Esophagus (tissue), 2 donors: ENCODE data around the gene NLN. TPM values are rescaled to one million over a fixed set of nuclear protein-coding genes. Genes with fewer than 3 reads are reported as not detected.

Experiments
- H3K27ac ChIP-seq, 2 donors: one replicate each; pipeline ENCODE4 v1.5.1; 2013; ENCODE audit warnings: low read depth in 2 of 2, mild to moderate bottlenecking in 2 of 2, inconsistent platforms in 1 of 2, low read length in 1 of 2, moderate library complexity in 1 of 2
- H3K27me3 ChIP-seq, 2 donors: one replicate each; pipeline ENCODE4 v1.6.1; 2013; ENCODE audit warnings: low read length in 2 of 2, control low read depth in 1 of 2, mild to moderate bottlenecking in 1 of 2; ENCODE audit not compliant: insufficient read depth in 2 of 2, control insufficient read depth in 1 of 2
- H3K36me3 ChIP-seq, 2 donors: one replicate each; pipeline ENCODE4 v1.6.1; 2013; ENCODE audit warnings: low read length in 1 of 2; ENCODE audit not compliant: control insufficient read depth in 2 of 2, insufficient read depth in 2 of 2
- H3K4me1 ChIP-seq, 2 donors: one replicate each; pipeline ENCODE4 v1.6.1; 2013; ENCODE audit warnings: low read length in 1 of 2; ENCODE audit not compliant: control insufficient read depth in 2 of 2, insufficient read depth in 2 of 2
- H3K4me3 ChIP-seq, 2 donors: one replicate each; pipeline ENCODE4 v1.5.1; 2013; ENCODE audit warnings: low read length in 2 of 2, mild to moderate bottlenecking in 2 of 2, low read depth in 1 of 2, moderate library complexity in 1 of 2
- H3K9me3 ChIP-seq, 2 donors: one replicate each; pipeline ENCODE4 v1.6.1; 2013; ENCODE audit warnings: mild to moderate bottlenecking in 2 of 2, low read depth in 1 of 2, low read length in 1 of 2, moderate library complexity in 1 of 2; ENCODE audit not compliant: control insufficient read depth in 2 of 2, insufficient read depth in 1 of 2
- WGBS, 2 donors: extraction: QIAGEN DNeasy Blood & Tissue Kit; methylation state at CpG; one replicate each; pipeline ENCODE4 v1.1.7; 2013; 5-methylcytosine and 5-hydroxymethylcytosine counted together
- polyA plus RNA-seq, 2 donors: library from polyadenylated mRNA; stranded (reverse); fragments of 200-250 nt; gene quantifications; one replicate each; pipeline ENCODE4 v1.2.3, GENCODE V29; 2013
- donor health status: healthy with polysubstance abuse.
- donor health status: Bipolar disorder and iron deficiency.

Gene NLN
- polyA plus RNA-seq, 2 donors, result 2.3 to 6.0 TPM

DNA sequence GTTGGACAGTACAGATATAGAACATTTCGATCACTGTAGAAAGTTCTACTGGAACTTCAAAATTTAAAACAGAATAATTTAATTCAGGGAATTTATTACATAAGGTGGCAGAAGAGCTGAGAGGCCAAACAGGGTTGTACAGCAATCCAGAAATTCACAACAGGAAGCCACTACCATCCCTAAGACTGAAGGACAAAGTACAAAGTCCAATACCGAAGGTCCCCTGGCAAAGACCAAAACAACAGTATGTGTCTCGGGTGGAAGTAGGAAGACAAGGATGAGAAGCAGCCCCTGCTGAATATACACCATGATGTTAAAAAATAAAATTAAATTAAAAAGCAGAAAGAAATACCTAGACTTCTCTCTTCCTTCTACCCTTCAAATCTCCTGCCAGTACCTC lies 20.0 kb upstream of the NLN start:
- Histone ChIP-seq H3K27me3 (no peaks in the 10 kb centered on the region), H3K9me3 (no peaks in the 10 kb centered on the region), H3K4me1 (no peaks in the 10 kb centered on the region), H3K27ac (no peak overlapping the region), H3K36me3 (no peaks in the 10 kb centered on the region), H3K4me3 (no peak overlapping the region)
- 93 to 96% methylated on average over 3 of the region's 3 CpGs for WGBS, 2 donors

DNA sequence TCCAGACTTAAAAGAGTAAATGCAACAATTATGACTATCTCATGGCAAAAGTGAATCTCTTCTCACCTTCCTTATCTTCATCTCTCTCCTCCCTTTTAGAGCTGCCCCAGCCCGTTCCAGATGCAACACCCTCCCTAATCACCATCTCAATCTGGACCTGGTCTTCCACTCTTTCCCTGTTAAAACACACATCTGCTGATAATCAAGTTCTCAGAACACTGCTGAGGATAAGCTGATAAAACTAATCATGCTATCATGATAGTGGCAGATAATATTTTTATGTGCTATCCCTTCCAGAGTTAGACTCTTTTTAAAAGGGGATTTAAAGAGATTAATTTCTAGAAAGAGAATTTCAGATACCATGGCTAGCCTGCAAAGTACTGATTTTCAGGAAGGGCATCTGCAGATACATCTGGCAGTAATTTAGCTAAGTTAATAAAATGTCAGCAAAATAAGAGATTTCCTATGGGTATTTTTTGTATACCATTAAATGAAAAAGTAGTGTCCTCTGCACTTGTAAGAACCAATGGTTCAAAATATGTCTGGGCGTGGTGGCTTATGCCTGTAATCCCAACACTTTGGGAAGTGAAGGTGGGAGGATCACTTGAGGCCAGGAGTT lies 17.3 kb upstream of the NLN start:
- Histone ChIP-seq H3K27me3 (no peaks in the 10 kb centered on the region), H3K27ac (no peak overlapping the region), H3K9me3 (no peaks in the 10 kb centered on the region), H3K36me3 (no peaks in the 10 kb centered on the region), H3K4me1 (no peaks in the 10 kb centered on the region), H3K4me3 (no peak overlapping the region)
- WGBS, 2 donors, result 87 to 89% methylated on average over 2 of the region's 2 CpGs

DNA sequence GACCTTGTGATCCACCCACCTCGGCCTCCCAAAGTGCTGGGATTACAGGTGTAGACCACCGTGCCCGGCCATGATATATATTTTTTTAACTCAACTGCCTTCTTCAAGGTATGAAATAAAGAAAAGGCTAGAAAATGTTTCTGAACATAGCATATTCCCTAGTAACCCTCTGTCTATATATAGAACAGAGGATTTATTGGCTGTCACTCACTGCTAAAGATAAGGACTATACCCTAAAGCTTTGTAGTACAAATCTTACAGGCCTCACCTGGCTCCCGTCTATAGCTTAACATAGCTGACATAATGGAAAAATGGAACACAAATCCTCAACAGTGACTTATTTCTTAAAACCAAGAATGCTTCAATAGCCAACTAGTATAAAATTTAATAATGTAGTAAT lies 14.3 kb upstream of the NLN start:
- no peaks in the 10 kb centered on the region for H3K27me3 ChIP-seq
- 95 to 96% methylated on average over 4 of the region's 4 CpGs for WGBS, 2 donors
- H3K4me1 ChIP-seq, result no peaks in the 10 kb centered on the region
- no peaks in the 10 kb centered on the region for H3K9me3 ChIP-seq
- no peaks in the 10 kb centered on the region for H3K36me3 ChIP-seq
- no peak overlapping the region for H3K4me3 ChIP-seq
- H3K27ac ChIP-seq, result no peak overlapping the region

DNA sequence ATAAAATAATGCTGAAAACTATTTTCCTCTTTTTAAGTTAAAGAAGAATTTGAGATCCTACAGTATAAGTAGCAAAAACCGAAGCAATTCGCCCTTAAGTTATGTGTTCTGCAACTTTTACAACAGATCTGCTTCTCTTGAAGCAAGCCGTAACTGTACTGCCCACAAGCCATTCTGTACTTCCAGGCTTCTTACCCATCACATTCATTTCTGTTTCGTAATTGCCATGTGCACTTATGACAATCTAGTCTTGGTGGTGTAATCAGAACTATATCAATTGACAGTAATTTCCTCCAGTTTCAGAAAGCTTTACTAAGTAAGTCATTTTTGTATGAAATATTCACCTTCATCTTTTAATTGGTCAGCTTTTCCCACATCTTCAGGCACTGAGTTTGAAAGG lies 13.9 kb upstream of the NLN start:
- H3K4me3 ChIP-seq, result no peak overlapping the region
- no peak overlapping the region for H3K27ac ChIP-seq
- WGBS, 2 donors, result 97% methylated on average over 4 of the region's 4 CpGs
- H3K4me1 ChIP-seq, result no peaks in the 10 kb centered on the region
- H3K27me3 ChIP-seq, result no peaks in the 10 kb centered on the region
- H3K9me3 ChIP-seq, result no peaks in the 10 kb centered on the region
- no peaks in the 10 kb centered on the region for H3K36me3 ChIP-seq

DNA sequence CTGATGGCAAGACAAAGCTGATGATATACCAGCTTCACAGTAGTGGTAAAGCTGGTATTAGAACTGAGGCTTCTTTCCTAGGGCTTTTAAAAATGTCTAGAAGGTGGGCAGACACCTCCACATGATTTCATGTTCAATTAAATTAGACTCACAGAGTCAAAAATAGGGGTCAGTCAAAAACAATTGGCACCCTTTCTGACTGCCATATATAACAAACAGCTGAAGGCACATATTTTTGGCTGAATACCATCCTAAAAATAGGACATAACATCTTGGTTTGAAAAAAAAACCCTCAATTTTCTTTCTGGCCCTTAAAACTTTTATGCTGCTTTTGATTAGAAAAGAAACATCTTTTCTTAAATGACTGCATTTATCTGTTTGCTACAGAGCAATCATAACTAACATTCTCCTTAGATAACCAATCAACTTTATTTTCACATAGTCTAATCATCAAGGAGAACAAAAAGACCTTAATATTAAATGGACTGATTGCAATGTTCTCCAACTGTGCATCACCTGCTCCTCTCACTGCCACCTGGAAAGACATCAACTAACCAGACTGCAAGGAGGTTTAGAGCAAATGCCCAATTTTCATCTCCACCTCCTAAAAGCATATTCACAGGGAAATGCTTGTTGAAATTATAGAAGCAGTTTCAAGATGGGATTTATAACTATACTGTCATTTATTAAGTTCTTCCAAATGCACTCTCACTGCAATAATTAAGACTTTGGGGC lies 3.3 kb upstream of the NLN start:
- no peaks in the 10 kb centered on the region for H3K9me3 ChIP-seq
- H3K4me3 ChIP-seq, result no peak overlapping the region
- H3K27ac ChIP-seq, result no peak overlapping the region
- no peaks in the 10 kb centered on the region for H3K27me3 ChIP-seq
- no peaks in the 10 kb centered on the region for H3K4me1 ChIP-seq
- H3K36me3 ChIP-seq, result no peaks in the 10 kb centered on the region

DNA sequence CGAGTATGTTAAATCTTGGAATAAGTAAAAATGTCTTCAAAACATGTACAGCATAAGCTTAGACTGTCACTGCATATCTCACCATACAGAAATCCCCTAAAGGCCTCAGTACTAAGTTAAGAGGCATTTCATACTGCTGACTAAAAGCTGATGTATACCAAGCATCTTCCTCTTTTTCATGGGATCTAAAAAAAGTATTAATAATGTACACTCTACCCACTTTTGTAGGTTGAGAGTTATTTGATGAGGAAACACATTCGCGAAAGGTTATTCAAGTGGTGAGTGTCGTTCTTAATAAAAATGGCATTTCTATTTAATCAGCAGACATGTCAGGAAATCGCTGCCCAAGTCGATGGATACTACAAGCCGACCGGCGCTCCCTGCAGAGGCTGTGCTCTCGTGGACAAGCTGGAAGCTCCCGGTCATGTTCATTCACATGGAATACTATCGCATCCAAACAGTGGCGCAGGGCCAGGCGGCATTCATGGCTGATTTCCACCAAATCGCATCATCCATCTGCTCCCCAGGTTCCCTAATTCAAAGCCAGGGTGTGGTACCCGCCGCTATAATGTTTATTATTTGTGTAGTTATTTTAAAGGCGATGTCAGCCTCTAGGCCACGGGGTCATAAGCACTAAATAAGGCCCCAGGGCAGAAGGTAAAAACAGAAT lies 820 bp upstream of the NLN start:
- no peaks in the 10 kb centered on the region for H3K27me3 ChIP-seq
- no peaks in the 10 kb centered on the region for H3K4me1 ChIP-seq
- peak overlapping the region; percentile 20 to 53 for H3K27ac ChIP-seq
- H3K4me3 ChIP-seq, result peak overlapping the region; percentile 62 to 82
- H3K36me3 ChIP-seq, result no peaks in the 10 kb centered on the region
- WGBS, 2 donors, result 3 to 4% methylated on average over 19 of the region's 19 CpGs
- H3K9me3 ChIP-seq, result no peaks in the 10 kb centered on the region

DNA sequence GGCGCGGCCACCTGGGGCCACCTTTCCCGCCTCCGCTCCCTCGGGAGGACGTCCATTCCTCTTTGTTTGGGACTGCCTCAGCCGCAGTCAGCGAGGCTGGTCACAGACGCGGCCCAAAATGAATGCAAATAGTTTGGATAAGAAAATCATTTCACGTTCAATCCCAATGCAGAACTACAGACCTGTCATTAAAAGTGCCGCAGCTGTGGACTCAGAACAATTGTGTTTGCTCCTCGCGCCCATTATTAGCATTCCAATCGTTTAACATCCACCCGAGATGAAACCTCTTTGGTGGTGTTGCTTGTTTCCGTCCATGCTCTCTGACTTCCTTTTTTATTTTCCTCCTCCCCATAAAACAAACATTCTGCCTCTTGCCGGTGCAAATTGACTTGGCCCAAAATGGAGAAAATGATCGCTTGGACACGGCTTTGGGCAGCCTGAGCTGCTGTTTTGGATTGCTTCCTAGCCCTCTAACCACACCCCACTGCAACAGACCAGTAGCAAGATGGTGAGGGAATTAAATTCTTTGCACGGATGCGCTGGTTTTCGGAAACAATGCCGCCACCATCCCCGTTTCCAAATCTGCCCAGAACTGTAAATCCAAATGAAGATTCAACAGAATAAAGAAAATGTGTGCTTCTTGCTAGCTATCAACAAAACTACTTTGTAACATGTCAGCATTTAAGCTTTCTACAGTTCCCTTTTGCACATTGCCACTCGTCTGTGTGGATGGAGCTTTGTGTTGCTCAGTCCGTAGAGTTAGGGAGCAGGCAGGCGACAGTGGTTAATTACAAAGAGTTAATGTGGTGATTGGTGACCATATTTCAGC lies 784 bp downstream of the NLN start:
- Histone ChIP-seq H3K4me1 (no peaks in the 10 kb centered on the region), H3K27ac (peak overlapping the region; percentile 67 to 71)
- 3 to 4% methylated on average over 28 of the region's 28 CpGs for WGBS, 2 donors

DNA sequence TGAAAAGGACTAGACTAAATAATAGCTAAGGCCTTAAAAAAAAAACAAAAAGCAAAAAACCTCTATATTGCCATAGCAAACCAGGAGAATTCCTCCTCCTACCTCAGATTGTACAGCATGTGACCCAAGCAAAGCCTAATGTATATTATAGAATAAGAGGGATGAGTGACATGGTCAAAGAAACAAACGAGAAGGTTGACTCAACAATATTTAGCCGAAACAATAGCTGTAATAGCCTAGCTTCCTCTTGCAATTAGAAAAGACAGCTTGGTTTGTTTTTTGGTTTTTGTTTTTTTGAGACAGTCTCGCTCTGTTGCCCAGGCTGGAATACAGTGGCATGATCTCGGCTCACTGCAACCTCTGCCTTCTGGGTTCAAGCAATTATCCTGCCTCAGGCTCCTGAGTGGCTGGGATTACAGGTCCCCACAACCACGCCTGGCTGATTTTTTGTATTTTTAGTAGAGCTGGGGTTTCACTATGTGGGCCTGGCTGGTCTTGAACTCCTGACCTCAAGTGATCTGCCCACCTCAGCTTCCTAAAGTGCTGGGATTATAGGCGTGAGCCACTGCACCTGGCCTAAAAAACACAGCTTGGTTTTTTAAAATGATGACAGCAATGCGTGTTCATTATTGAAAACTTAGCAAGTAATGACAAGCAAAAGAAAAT lies 5.6 kb downstream of the NLN start:
- Histone ChIP-seq H3K4me1 (no peaks in the 10 kb centered on the region), H3K27ac (peak overlapping the region in 1 of 2 donors; percentile 22), H3K4me3 (no peak overlapping the region), H3K9me3 (no peaks in the 10 kb centered on the region), H3K27me3 (no peaks in the 10 kb centered on the region), H3K36me3 (no peaks in the 10 kb centered on the region)
- WGBS, 2 donors, result 54 to 73% methylated on average over 7 of the region's 7 CpGs

More for the DNA sequence above, 784 bp downstream of the NLN start:
- H3K4me3 ChIP-seq, result peak overlapping the region; percentile 62 to 82
- H3K36me3 ChIP-seq, result no peaks in the 10 kb centered on the region
- H3K9me3 ChIP-seq, result no peaks in the 10 kb centered on the region
- H3K27me3 ChIP-seq, result no peaks in the 10 kb centered on the region

DNA sequence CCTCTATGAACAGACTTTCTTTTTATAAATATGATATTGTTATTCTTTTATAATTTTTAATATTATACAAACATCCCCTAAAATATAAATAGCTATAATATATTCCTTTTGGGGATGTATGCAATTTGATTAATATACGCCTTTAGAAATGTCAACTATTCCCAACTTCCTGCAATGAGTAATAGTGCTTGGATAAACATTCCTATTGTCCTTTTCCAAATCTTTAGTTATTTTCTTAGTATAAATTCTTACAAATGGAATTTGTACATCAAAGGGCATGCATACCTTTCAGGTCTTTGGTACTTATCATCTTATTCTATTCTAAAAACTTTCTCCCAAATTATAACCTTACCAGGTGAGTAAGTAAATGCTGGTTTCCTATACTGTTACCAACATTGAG lies 6.2 kb downstream of the NLN start:
- Histone ChIP-seq H3K9me3 (no peaks in the 10 kb centered on the region), H3K36me3 (no peaks in the 10 kb centered on the region), H3K4me1 (no peaks in the 10 kb centered on the region), H3K27ac (no peak overlapping the region), H3K4me3 (no peak overlapping the region), H3K27me3 (no peaks in the 10 kb centered on the region)
- WGBS, 2 donors, result 52 to 77% methylated on average over 1 of the region's 1 CpG
